PFSK-1 (cell line): ENCODE results near the gene PLCL2.

Source experiments
- FOXP2 ChIP-seq: optimal IDR thresholded peaks from 2 replicates; pipeline ENCODE3; 2011; ENCODE audit warnings: borderline replicate concordance, control low read depth, inconsistent platforms; ENCODE audit not compliant: insufficient read depth; ENCODE audit errors: extremely low read length, extremely low read depth
- POLR2AphosphoS5 ChIP-seq: IDR thresholded peaks from 2 replicates; pipeline ENCODE4 v1.6.1; 2012; ENCODE audit warnings: low read depth, mild to moderate bottlenecking, control low read depth, low read length, moderate library complexity
- SIN3A ChIP-seq: IDR thresholded peaks from 2 replicates; pipeline ENCODE4 v1.6.1; 2012; ENCODE audit warnings: mild to moderate bottlenecking, low read length, moderate library complexity, borderline replicate concordance; ENCODE audit not compliant: insufficient read depth
- TAF1 ChIP-seq: IDR thresholded peaks from 2 replicates; pipeline ENCODE4 v1.6.1; 2012; ENCODE audit warnings: low read length, control low read depth, borderline replicate concordance; ENCODE audit not compliant: insufficient read depth
- TF ChIP-seq, protein P1 (sequence below), 2 experiments: IDR thresholded peaks; 2 replicates each; pipeline versions ENCODE4 v1.6.1 to v1.8.0; 2011 to 2012; ENCODE audit warnings: low read depth in 2 of 2, low read length in 2 of 2, control low read depth in 1 of 2, inconsistent platforms in 1 of 2, mild to moderate bottlenecking in 1 of 2, moderate library complexity in 1 of 2; ENCODE audit not compliant: insufficient read depth in 1 of 2

The PLCL2 gene

DNA sequence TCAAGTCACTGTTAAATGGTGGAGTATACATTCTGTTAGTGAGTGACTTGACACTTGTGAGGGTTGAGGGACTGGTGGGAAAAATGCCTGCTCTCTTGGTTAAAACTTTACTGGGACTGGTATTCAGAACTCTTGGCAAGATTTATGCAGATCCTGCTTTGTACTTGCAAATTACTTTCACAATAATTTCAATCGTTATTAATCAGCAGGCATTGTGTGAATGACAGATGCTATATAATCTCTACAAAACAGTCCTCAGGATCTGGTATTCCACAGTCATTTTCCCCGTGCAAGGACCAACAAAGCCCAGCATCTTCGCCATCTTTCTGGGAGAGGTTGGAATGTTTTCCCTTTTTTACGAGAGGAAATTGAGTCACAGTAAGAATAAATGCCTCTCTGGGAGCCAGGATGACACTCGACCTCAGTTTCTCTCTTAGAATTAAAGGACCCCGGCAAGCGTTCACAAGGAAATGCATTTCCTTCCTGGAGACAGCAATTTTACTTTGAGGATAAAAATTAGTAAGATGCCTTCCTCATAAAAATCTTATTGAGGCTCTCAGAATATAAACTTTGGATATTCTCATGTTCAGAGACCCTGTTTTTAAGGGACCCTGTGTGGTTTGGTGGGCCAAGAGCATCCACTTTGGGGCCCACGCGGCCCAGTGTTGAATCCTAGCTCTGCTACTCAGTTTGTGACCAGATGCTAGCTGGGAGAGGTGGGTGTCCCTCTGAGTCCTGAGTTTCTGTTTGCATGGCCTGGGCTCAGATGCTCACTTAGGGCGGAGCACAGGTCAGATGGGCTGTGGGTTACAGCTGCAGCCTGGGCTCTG, 45.3 kb upstream of the PLCL2 start:
- TF ChIP-seq TAF1 (no peak), SIN3A (no peak), FOXP2 (no peak)
- TF ChIP-seq, protein P1, sequence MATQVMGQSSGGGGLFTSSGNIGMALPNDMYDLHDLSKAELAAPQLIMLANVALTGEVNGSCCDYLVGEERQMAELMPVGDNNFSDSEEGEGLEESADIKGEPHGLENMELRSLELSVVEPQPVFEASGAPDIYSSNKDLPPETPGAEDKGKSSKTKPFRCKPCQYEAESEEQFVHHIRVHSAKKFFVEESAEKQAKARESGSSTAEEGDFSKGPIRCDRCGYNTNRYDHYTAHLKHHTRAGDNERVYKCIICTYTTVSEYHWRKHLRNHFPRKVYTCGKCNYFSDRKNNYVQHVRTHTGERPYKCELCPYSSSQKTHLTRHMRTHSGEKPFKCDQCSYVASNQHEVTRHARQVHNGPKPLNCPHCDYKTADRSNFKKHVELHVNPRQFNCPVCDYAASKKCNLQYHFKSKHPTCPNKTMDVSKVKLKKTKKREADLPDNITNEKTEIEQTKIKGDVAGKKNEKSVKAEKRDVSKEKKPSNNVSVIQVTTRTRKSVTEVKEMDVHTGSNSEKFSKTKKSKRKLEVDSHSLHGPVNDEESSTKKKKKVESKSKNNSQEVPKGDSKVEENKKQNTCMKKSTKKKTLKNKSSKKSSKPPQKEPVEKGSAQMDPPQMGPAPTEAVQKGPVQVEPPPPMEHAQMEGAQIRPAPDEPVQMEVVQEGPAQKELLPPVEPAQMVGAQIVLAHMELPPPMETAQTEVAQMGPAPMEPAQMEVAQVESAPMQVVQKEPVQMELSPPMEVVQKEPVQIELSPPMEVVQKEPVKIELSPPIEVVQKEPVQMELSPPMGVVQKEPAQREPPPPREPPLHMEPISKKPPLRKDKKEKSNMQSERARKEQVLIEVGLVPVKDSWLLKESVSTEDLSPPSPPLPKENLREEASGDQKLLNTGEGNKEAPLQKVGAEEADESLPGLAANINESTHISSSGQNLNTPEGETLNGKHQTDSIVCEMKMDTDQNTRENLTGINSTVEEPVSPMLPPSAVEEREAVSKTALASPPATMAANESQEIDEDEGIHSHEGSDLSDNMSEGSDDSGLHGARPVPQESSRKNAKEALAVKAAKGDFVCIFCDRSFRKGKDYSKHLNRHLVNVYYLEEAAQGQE (IDR thresholded peaks at IDR 0.05; ENCODE audit: insufficient read depth in 1 of 2, low read depth in 2 of 2, low read length in 2 of 2), result no peak

DNA sequence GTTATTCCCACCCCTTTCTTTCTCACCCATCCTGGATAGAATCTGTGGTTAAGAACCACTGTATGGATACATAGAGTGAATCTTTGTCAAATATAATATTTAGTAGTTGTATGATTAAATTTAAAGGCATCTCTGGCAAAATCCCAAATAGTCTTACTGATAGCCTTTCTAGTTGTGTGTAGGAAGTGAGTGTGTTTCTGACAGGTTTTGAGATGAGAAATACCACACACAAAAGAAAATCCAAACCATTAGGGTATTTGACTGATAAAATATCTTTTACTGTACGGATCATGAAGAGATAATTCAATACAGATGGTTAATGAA, 44.7 kb upstream of the PLCL2 start:
- TF ChIP-seq TAF1, result no peak
- no peak for TF ChIP-seq SIN3A
- TF ChIP-seq FOXP2, result no peak

DNA sequence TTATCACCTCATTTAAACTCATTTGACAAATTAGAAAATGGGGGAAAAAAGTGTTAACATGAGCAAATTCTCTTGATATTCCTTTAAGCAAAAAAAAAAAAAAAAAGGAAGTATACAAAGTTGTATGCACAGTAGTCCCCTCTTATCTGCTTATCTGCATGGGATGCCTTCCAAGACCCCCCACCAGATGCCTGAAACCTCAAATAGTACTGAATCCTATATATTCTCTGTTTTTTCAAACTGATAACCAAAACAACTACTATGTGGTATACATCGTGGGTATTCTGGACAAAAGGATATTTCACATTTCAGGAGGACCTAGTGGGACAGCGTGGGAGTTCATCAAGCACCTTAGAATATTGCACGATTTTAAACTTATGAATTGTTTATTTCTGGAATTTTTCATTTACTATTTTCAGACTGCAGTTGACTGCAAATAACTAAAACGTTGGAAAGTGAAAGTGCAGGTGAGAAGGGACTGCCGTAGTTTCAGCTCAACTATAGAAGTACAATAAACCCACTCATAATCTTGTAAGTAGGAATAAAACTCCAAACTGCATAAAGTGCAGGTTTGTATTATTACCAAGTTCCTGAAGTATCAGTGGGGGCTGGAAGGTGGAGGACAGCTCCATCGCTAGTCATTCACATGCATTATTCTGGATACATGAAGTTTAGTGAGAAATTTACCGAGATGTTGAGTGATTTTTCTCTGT, 43.6 kb upstream of the PLCL2 start:
- no peak for TF ChIP-seq FOXP2
- no peak for TF ChIP-seq TAF1
- no peak for TF ChIP-seq POLR2AphosphoS5
- TF ChIP-seq, protein P1 (IDR thresholded peaks at IDR 0.05; ENCODE audit: insufficient read depth in 1 of 2, low read depth in 2 of 2, low read length in 2 of 2), result no peak
- TF ChIP-seq SIN3A, result no peak

DNA sequence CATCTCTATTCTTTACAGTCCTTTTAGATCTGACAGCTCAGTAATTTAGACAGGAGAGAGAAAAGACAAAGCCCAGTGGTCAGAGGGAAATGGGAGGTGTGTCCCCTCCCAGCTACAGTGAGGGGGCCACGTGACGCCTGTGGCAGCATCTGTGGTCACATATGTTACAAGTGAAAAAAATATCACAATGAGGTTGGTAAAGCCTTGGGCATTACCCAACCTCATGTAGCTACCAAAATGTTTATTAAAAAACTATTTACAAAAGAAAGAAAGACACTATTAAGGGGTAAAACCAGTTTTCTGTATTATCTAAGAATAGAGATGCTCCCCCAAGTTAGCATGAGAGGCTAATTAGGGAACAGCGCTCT, 42.9 kb upstream of the PLCL2 start:
- TF ChIP-seq POLR2AphosphoS5, result no peak
- no peak for TF ChIP-seq SIN3A
- no peak for TF ChIP-seq FOXP2
- no peak for TF ChIP-seq TAF1
- TF ChIP-seq, protein P1 (IDR thresholded peaks at IDR 0.05; ENCODE audit: insufficient read depth in 1 of 2, low read depth in 2 of 2, low read length in 2 of 2), result no peak

DNA sequence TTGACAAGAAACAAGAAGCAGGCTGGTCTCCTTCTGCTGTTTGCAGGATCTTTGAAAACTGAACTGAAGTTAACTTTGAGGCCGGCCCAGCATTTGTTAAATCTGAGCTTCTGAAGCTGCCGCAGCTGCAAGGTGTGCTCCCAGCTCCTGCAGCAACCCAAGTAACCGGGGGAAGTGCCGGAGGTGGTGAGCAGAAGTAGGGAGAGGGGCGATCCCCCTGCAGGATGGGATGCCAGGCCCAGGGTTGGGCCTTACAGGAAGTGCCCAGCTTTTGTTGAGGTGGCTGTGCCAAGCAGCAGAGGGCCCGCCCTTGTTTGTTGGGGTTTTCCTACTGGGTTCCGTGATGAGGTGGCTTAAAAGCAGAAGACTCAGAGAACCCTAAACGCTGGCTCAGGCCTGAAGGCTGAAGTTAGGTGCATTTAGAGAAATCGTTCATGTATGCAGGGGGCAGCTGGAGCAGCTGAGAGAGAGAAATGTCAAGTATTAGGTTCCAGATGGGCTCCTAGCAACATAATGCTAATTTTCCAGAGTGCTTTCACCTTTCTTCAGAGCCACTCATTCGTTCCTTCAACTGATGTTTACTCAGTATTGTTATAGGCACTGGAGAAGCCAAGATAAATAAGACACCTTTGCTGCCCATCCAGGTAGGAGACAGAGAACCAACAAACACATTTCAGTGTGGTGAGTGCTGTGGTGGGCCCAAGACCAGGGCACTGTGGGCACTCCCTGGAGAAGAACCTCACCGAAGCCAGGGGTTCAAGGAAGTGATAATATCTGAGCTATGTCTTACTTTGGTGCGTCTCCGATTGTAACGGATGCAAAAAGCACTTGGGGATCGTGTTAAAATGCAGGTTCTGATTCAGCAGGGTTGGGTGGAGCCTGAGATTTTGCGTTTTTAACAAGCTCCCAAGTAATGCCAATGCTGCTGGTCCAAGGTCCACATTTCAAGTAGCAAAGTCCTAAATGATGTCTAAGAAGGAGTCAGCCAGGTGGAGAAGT, 42.2 kb upstream of the PLCL2 start:
- TF ChIP-seq POLR2AphosphoS5 (no peak), FOXP2 (no peak), SIN3A (no peak), TAF1 (no peak)
- TF ChIP-seq, protein P1 (IDR thresholded peaks at IDR 0.05; ENCODE audit: insufficient read depth in 1 of 2, low read depth in 2 of 2, low read length in 2 of 2), result no peak
